Measurements from ENCODE around the gene PRLR. TPM values are rescaled to one million over a fixed set of nuclear protein-coding genes. Genes with fewer than 3 reads are reported as not detected.

The PRLR gene
- total and polyA plus RNA-seq, 2 of the 8 experiments (the other 6 are each of a cell fraction or from before 2014, with no cell fraction given) = 0.53 to 2.5 TPM

DNA sequence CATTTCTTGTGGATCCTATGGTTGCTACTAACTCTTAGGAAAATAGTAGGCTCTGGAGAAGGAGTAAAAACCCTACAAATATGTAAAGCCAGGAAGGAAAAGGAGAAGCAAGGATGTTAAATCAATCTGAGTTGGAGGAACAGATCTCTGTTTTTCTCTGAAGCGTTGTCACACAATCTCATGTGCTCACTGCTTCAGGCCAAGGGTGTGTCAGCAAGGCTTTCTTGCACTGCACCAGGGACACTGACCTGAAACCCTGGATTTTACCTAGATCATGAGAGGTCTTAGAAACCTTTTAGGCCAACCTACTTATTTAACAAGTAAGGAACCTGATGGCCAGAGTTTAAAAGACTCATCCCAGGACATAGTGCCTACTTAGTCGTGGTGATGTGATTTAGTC lies 170.1 kb downstream of the PRLR start:
- Histone ChIP-seq H2BK12ac (ENCODE audit: low read depth, low read length) (no peak overlapping the region), H3K4me2 (ENCODE audit: insufficient read depth in 1 of 2, low read depth in 2 of 2, low read length in 2 of 2) (no peak overlapping the region), H4K8ac (ENCODE audit: extremely low read depth, insufficient read depth, low read length) (no peak overlapping the region), H3K27ac (ENCODE audit: low read depth, low read length) (no peak overlapping the region), H3K4me1 (replicated peaks in 1 of 4; ENCODE audit: control insufficient read depth in 3 of 4, insufficient read depth in 4 of 4, low read length in 3 of 4) (peaks cover 0 to under 1% (median 0%) of the 10 kb centered on the region in 4 experiments; a peak in 1 of 7 replicates), H3K79me1 (ENCODE audit: low read depth, low read length) (no peaks in the 10 kb centered on the region), H2AFZ (ENCODE audit: low read length) (no peak overlapping the region), H2BK120ac (replicated peaks; ENCODE audit: low read depth, low read length) (no peak overlapping the region), H2BK5ac (ENCODE audit: low read depth, low read length) (no peak overlapping the region), H4K20me1 (replicated peaks in 1 of 2; ENCODE audit: control insufficient read depth in 1 of 2, insufficient read depth in 2 of 2, low read length in 2 of 2) (no peaks in the 10 kb centered on the region), H3K4ac (replicated peaks; ENCODE audit: insufficient read length, low read depth, low read length) (no peak overlapping the region), H3K79me2 (ENCODE audit: control insufficient read depth in 1 of 2, insufficient read depth in 2 of 2, low read length in 2 of 2) (no peaks in the 10 kb centered on the region), H3K23ac (ENCODE audit: insufficient read length) (no peak overlapping the region), H2BK20ac (ENCODE audit: low read length) (no peak overlapping the region), H3K4me3 (ENCODE audit: extremely low read depth in 1 of 4, insufficient read depth in 2 of 4, low read depth in 3 of 4, low read length in 4 of 4) (no peak overlapping the region), H3K27me3 (replicated peaks in 1 of 4; ENCODE audit: control insufficient read depth in 3 of 4, extremely low read depth in 1 of 4, insufficient read depth in 3 of 4, low read length in 3 of 4) (no peaks in the 10 kb centered on the region), H2AK5ac (ENCODE audit: low read depth, low read length) (no peak overlapping the region), H3K36me3 (ENCODE audit: control insufficient read depth in 2 of 4, insufficient read depth in 4 of 4, low read length in 3 of 4) (no peaks in the 10 kb centered on the region), H3K18ac (ENCODE audit: extremely low read depth, low read length) (no peak overlapping the region), H3K56ac (replicated peaks; ENCODE audit: insufficient read length, low read depth, low read length) (no peak overlapping the region), H2BK15ac (ENCODE audit: low read length) (no peak overlapping the region), H3K14ac (ENCODE audit: insufficient read length) (no peak overlapping the region), H4K5ac (ENCODE audit: insufficient read length, low read depth, low read length) (no peak overlapping the region), H3K23me2 (ENCODE audit: low read depth, low read length) (no peaks in the 10 kb centered on the region), H4K91ac (replicated peaks; ENCODE audit: insufficient read length, low read length) (no peak overlapping the region), H3K9me3 (ENCODE audit: insufficient read depth in 2 of 2, low read depth in 1 of 2, low read length in 1 of 2) (no peaks in the 10 kb centered on the region), H3K9ac (replicated peaks in 1 of 4; ENCODE audit: extremely low read depth in 1 of 4, low read depth in 3 of 4, low read length in 3 of 4) (no peak overlapping the region)
- ChIA-PET CTCF (ENCODE audit: partially characterized antibody) (interaction anchor here (0.6 kb wide), 1 partner anchor 642 kb away, joined by 3 read pairs; no protein-coding TSS in a partner anchor), POLR2A (ENCODE audit: partially characterized antibody) (no interaction called here)
- DNase-seq (ENCODE audit: low read depth in 1 of 2, low spot score in 2 of 2) (no peak), FAIRE-seq (no peak)
- TF ChIP-seq SP2 (IDR thresholded peaks at IDR 0.05; ENCODE audit: low read length) (no peak), ASH2L (IDR thresholded peaks at IDR 0.05; ENCODE audit: low read length) (no peak), ZNF274 (IDR thresholded peaks at IDR 0.05; ENCODE audit: borderline replicate concordance, extremely low read depth, low read length) (no peak), YY1 (IDR thresholded peaks at IDR 0.05; ENCODE audit: low read depth, low read length) (no peak), SP1 (IDR thresholded peaks at IDR 0.05; ENCODE audit: low read depth, low read length) (no peak), POLR2A (IDR thresholded peaks at IDR 0.05; ENCODE audit: control extremely low read depth in 1 of 2, low read depth in 2 of 2, low read length in 2 of 2) (no peak)
- 78% methylated on average over 2 of the region's 2 CpGs; no CpG with 5 or more reads in 1 of the 2 experiments for WGBS, 2 experiments (ENCODE audit: extremely low coverage in 1 of 2, insufficient coverage in 1 of 2, insufficient read length in 1 of 2, insufficient replicate concordance in 2 of 2, low coverage in 1 of 2, low lambda C conversion rate in 2 of 2, missing lambda C conversion rate in 1 of 2)
